ENCODE measurements around the gene SEMA5A.

The SEMA5A gene

DNA sequence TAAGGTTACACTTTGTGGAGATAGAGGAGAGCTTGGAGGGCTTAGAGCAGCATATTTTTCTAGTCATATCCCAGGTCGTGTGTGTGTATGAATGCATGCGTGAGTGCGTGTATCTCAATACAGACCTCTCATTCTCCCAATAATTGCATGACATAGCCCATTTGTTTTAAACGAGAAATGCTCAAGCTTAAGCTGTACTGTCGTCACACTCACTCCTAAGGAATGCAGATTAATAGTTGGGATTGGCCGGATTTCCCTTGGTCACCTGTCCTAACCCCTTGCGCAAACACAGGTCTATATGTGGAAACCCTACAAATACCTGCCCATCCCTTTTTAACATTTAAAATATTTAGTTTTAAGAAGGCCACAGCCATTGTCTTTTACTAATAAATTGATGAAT, 165.8 kb downstream of the SEMA5A start:
- Histone ChIP-seq H3K27me3 (no peaks in the 10 kb centered on the region), H3K27ac (no peak overlapping the region), H3K4me1 (ENCODE audit: control insufficient read depth in 1 of 2, insufficient read depth in 1 of 2, low read depth in 1 of 2, low read length in 1 of 2) (no peaks in the 10 kb centered on the region), H3K36me3 (no peaks in the 10 kb centered on the region), H3K9me3 (no peaks in the 10 kb centered on the region), H3K4me3 (ENCODE audit: low read depth in 1 of 2, low read length in 1 of 2) (no peak overlapping the region)
- TF ChIP-seq, protein P1, sequence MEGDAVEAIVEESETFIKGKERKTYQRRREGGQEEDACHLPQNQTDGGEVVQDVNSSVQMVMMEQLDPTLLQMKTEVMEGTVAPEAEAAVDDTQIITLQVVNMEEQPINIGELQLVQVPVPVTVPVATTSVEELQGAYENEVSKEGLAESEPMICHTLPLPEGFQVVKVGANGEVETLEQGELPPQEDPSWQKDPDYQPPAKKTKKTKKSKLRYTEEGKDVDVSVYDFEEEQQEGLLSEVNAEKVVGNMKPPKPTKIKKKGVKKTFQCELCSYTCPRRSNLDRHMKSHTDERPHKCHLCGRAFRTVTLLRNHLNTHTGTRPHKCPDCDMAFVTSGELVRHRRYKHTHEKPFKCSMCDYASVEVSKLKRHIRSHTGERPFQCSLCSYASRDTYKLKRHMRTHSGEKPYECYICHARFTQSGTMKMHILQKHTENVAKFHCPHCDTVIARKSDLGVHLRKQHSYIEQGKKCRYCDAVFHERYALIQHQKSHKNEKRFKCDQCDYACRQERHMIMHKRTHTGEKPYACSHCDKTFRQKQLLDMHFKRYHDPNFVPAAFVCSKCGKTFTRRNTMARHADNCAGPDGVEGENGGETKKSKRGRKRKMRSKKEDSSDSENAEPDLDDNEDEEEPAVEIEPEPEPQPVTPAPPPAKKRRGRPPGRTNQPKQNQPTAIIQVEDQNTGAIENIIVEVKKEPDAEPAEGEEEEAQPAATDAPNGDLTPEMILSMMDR (IDR thresholded peaks at IDR 0.05) = no peak

- H3K27ac ChIP-seq = no peak overlapping the region
- H3K4me3 ChIP-seq (ENCODE audit: low read depth in 1 of 2, low read length in 1 of 2) = no peak overlapping the region
- H3K4me1 ChIP-seq (ENCODE audit: control insufficient read depth in 1 of 2, insufficient read depth in 1 of 2, low read depth in 1 of 2, low read length in 1 of 2) = no peaks in the 10 kb centered on the region
- no peaks in the 10 kb centered on the region for H3K27me3 ChIP-seq
- TF ChIP-seq, protein P1 (IDR thresholded peaks at IDR 0.05) = no peak
- no peaks in the 10 kb centered on the region for H3K9me3 ChIP-seq
- no peaks in the 10 kb centered on the region for H3K36me3 ChIP-seq
Observed at GRCh38 chr5:9376363-9377117, 169.3 kb downstream of the SEMA5A start.

GRCh38 chr5:9375756-9376155, 170.1 kb downstream of the SEMA5A start:
- TF ChIP-seq, protein P1 (IDR thresholded peaks at IDR 0.05) = no peak
- no peaks in the 10 kb centered on the region for H3K36me3 ChIP-seq

GRCh38 chr5:9374025-9374424, 171.8 kb downstream of the SEMA5A start:
- H3K9me3 ChIP-seq = no peaks in the 10 kb centered on the region
- no peak overlapping the region for H3K27ac ChIP-seq
- no peak overlapping the region for H3K4me3 ChIP-seq (ENCODE audit: low read depth in 1 of 2, low read length in 1 of 2)
- H3K27me3 ChIP-seq = no peaks in the 10 kb centered on the region
- H3K36me3 ChIP-seq = no peaks in the 10 kb centered on the region
- TF ChIP-seq, protein P1 (IDR thresholded peaks at IDR 0.05) = no peak
- no peaks in the 10 kb centered on the region for H3K4me1 ChIP-seq (ENCODE audit: control insufficient read depth in 1 of 2, insufficient read depth in 1 of 2, low read depth in 1 of 2, low read length in 1 of 2)

More at GRCh38 chr5:9375756-9376155, 170.1 kb downstream of the SEMA5A start:
- H3K4me3 ChIP-seq (ENCODE audit: low read depth in 1 of 2, low read length in 1 of 2) = no peak overlapping the region
- H3K27ac ChIP-seq = no peak overlapping the region
- H3K4me1 ChIP-seq (ENCODE audit: control insufficient read depth in 1 of 2, insufficient read depth in 1 of 2, low read depth in 1 of 2, low read length in 1 of 2) = no peaks in the 10 kb centered on the region
- no peaks in the 10 kb centered on the region for H3K9me3 ChIP-seq
- H3K27me3 ChIP-seq = no peaks in the 10 kb centered on the region

DNA sequence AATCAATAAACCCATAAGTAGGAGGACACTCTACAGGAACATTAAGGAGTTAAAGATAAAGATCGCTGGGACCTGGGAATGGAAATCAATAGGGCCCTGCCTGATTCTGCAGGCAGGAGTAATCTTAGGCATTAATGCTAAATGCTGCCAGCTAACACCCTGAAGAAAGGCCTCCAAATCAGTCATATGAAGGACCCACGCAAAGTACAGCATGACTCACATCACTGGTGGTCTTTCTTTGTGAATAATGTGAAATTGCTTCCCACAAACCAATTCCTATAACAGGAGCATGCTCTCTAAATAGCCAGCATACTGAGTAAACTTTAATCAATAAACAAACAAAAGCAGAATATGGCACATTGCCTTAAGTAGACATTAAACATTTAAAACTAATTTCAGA, 172.3 kb downstream of the SEMA5A start:
- Histone ChIP-seq H3K4me1 (ENCODE audit: control insufficient read depth in 1 of 2, insufficient read depth in 1 of 2, low read depth in 1 of 2, low read length in 1 of 2) (no peaks in the 10 kb centered on the region), H3K27ac (no peak overlapping the region), H3K27me3 (no peaks in the 10 kb centered on the region), H3K4me3 (ENCODE audit: low read depth in 1 of 2, low read length in 1 of 2) (no peak overlapping the region), H3K36me3 (no peaks in the 10 kb centered on the region), H3K9me3 (no peaks in the 10 kb centered on the region)
- TF ChIP-seq, protein P1 (IDR thresholded peaks at IDR 0.05) = no peak

Measured in neutrophil (primary cell).